BJ (cell line): Measurements from ENCODE around the gene IL1RL2. TPM values are rescaled to one million over a fixed set of nuclear protein-coding genes. Genes with fewer than 3 reads are reported as not detected.

Experiments used
- CTCF ChIA-PET: fragments of 350-600 bp; formaldehyde crosslinking; extraction: SDS; loops from one replicate; lab custom pipeline; 2021; ENCODE audit warnings: antibody characterized with exemption, inconsistent platforms; lab: Yijun Ruan, JAX
- POLR2A ChIA-PET: fragments of 300-600 bp; sonication (Branson Sonifier 250); formaldehyde crosslinking; extraction: SDS; loops from one replicate; lab custom pipeline; 2021; ENCODE audit warnings: antibody characterized with exemption; lab: Charles Lee
- DNase-seq: peaks from one replicate; pipeline ENCODE4 v3.0.0-alpha.2; 2011; ENCODE audit warnings: low read depth
- H3K27me3 ChIP-seq: 2 replicates; pipeline ENCODE4 v1.6.0; 2011; ENCODE audit warnings: low read length; ENCODE audit not compliant: control insufficient read depth, insufficient read depth
- H3K36me3 ChIP-seq: 2 replicates; pipeline ENCODE4 v1.5.1; 2011; ENCODE audit warnings: low read length; ENCODE audit not compliant: control insufficient read depth, insufficient read depth
- H3K4me3 ChIP-seq: 2 replicates; pipeline ENCODE4 v1.5.1; 2011; ENCODE audit warnings: low read depth, mild to moderate bottlenecking, control low read depth, low read length
- CTCF ChIP-seq: IDR thresholded peaks from 2 replicates; pipeline ENCODE4 v1.5.1; 2011; ENCODE audit warnings: low read depth, mild to moderate bottlenecking, control low read depth, inconsistent platforms, low read length, moderate library complexity; ENCODE audit not compliant: insufficient read depth
- polyA plus RNA-seq: library from polyadenylated mRNA; depleted of rRNA; stranded (reverse); fragments of >200 nt; gene quantifications from 2 replicates; pipeline ENCODE4 v1.2.3, GENCODE V29; 2011

The IL1RL2 gene
- polyA plus RNA-seq, 1 experiment, result 0.09 TPM

- ChIA-PET CTCF (interaction anchor here (0.6 to 1.8 kb wide), 10 partner anchors 9 to 1085 kb away, joined by 3 to 6 read pairs (median 3); no protein-coding TSS in a partner anchor), POLR2A (no interaction called here)
- Histone ChIP-seq H3K27me3 (no peaks in the 10 kb centered on the region), H3K36me3 (no peaks in the 10 kb centered on the region), H3K4me3 (no peak overlapping the region)
- DNase-seq, result no peak
- TF ChIP-seq CTCF, result no peak
Measured at GRCh38 chr2:102235042-102235473, 48.2 kb downstream of the IL1RL2 start.

GRCh38 chr2:102235491-102235890 lies 48.7 kb downstream of the IL1RL2 start:
- DNase-seq, result no peak
- TF ChIP-seq CTCF, result peak; percentile 41
- H3K27me3 ChIP-seq, result no peaks in the 10 kb centered on the region
- ChIA-PET POLR2A (no interaction called here), CTCF (interaction anchor here (0.8 to 1.8 kb wide), 6 partner anchors 9 to 419 kb away, joined by 3 to 6 read pairs (median 4); no protein-coding TSS in a partner anchor)
- H3K36me3 ChIP-seq, result no peaks in the 10 kb centered on the region
- no peak overlapping the region for H3K4me3 ChIP-seq

DNA sequence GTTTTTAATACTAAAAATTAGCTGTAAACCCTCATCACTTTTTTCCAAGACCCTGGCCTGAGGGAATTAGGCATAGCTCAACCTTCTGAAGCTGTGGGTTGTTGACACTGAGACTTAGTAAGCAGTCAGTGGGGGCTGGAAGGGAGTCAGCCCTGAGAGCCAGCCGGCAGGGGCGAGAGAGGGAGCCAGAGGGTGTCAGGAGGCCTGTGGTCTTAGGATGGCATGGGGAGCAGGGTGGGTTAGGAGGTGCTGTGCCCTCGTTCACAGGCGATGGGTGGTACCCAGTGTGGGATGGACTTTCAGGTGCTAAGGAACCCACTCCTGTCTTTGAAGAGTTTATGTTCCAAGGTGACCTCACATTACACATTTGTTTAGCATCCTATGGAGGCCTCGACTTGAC lies 49.3 kb downstream of the IL1RL2 start:
- CTCF ChIA-PET, result interaction anchor here (0.9 to 1.8 kb wide), 3 partner anchors 212 to 219 kb away, joined by 3 to 6 read pairs (median 4); no protein-coding TSS in a partner anchor
- no peak for TF ChIP-seq CTCF
- Histone ChIP-seq H3K36me3 (no peaks in the 10 kb centered on the region), H3K27me3 (no peaks in the 10 kb centered on the region), H3K4me3 (no peak overlapping the region)
- no peak for DNase-seq
- POLR2A ChIA-PET, result no interaction called here

- POLR2A ChIA-PET, result no interaction called here
- Histone ChIP-seq H3K27me3 (no peaks in the 10 kb centered on the region), H3K4me3 (no peak overlapping the region), H3K36me3 (no peaks in the 10 kb centered on the region)
- no peak for TF ChIP-seq CTCF
- CTCF ChIA-PET, result interaction anchor here (1.1 to 6.2 kb wide), 2 partner anchors 211 to 216 kb away, joined by 4 to 69 read pairs; no protein-coding TSS in a partner anchor
- no peak for DNase-seq
Measured at GRCh38 chr2:102237176-102237575, 50.4 kb downstream of the IL1RL2 start.

DNA sequence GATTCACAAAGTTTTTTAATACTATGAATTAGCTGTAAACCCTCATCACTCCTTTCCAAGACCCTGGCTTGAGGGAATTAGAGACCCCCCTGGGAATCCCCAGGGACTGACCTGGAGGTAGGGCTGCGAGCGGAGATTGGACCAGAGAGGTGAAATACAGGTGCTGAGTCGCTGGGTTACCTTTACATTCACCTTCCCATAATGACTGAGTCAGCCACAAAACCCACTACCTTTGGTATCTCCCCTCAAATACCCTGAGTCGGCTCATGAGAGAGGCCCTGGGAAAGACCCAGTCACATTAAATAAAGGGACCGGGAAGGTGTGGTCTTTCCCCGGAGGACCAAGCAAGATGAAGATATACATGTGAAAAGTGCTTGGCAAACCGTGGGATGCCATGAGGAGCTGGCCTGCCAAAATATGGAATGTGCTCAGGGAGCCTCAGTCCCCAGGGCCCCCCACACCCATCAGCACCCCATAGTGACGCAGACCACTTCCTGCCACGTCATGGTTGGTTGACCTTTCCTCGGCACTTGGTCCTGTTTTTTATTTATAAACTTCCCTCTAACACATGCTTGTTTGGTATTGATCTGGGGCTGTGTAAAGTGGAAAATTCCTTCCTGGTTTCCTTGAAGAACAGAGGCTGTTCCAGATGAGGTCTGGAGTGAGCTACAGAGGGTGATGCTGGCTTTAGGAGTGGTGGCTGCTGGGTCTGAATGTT lies 51.4 kb downstream of the IL1RL2 start:
- no peak for DNase-seq
- ChIA-PET CTCF (interaction anchor here (0.6 to 6.2 kb wide), 7 partner anchors 13 to 540 kb away, joined by 3 to 69 read pairs (median 5); no protein-coding TSS in a partner anchor), POLR2A (no interaction called here)
- no peak for TF ChIP-seq CTCF
- H3K27me3 ChIP-seq, result no peaks in the 10 kb centered on the region
- H3K36me3 ChIP-seq, result no peaks in the 10 kb centered on the region
- H3K4me3 ChIP-seq, result no peak overlapping the region
